C4-2B (cell line): Measurements from ENCODE around the gene ANAPC2.
A peak's percentile ranks its signal among the peaks of the same experiment; 100 is the strongest.

Experiments
- ZFX ChIP-seq: fragments of 450-650 bp; IDR thresholded peaks from 2 replicates; pipeline ENCODE4 v1.6.1; 2017
- TF ChIP-seq, protein P1 (sequence below): fragments of 450-650 bp; conservative IDR thresholded peaks from 2 replicates; pipeline ENCODE4 v1.5.1; 2017; ENCODE audit warnings: mild to moderate bottlenecking

DNA sequence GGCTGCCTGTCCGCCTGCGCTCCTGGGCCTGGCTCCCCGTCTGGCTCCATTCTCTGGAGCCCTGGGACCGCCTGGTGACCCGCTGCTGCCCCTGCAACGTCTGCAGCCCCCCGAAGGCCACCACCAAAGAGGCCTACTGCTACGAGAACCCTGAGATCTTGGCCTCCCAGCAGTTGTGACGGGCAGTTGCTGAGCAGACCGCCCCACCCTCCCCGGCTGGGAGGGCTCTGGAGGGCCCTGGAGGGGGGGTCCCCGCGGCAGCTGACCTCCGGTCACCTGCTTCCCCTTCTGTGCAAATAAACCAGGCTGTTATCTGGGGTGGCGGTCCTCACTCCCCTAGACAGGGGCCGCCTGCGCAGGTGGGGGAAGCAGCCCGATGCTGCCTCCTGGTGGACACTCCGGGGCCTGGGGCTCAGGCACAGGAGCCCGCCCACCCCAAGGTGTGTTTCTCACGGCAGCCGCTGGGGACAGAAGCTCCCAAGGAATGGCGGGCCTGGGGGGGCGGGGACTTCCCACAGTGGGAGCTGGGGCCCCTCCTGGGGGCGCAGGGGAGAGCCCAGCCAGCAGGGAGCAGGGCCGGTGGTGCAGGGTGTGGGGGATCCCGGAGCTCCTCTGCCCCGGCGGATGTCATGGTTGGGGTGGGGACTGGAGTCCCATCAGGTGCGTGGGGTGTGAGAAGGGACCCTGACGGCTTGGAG is 48.0 kb upstream of the ANAPC2 start:
- TF ChIP-seq, protein P1, sequence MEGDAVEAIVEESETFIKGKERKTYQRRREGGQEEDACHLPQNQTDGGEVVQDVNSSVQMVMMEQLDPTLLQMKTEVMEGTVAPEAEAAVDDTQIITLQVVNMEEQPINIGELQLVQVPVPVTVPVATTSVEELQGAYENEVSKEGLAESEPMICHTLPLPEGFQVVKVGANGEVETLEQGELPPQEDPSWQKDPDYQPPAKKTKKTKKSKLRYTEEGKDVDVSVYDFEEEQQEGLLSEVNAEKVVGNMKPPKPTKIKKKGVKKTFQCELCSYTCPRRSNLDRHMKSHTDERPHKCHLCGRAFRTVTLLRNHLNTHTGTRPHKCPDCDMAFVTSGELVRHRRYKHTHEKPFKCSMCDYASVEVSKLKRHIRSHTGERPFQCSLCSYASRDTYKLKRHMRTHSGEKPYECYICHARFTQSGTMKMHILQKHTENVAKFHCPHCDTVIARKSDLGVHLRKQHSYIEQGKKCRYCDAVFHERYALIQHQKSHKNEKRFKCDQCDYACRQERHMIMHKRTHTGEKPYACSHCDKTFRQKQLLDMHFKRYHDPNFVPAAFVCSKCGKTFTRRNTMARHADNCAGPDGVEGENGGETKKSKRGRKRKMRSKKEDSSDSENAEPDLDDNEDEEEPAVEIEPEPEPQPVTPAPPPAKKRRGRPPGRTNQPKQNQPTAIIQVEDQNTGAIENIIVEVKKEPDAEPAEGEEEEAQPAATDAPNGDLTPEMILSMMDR = peak; percentile 100
- TF ChIP-seq ZFX = no peak
